HepG2 (cell line): ENCODE data around the gene TMCC1. TPM values are rescaled to one million over a fixed set of nuclear protein-coding genes. Genes with fewer than 3 reads are reported as not detected.

Experiments
- ATAC-seq: fragments of 200-7000 bp; cut with Tn5 transposase; 3 replicates; pipeline ENCODE4 v1.9.1; 2020; ENCODE audit warnings: mild to moderate bottlenecking, moderate library complexity
- BruUV-seq: library from RNA; stranded (reverse); fragments of 400-500 nt; replicated peaks from 2 replicates; lab custom pipeline; 2021; lab: Mats Ljungman, UMichigan
- CTCF ChIA-PET: fragments of 300-600 bp; formaldehyde crosslinking; extraction: SDS; loops from one replicate; lab custom pipeline; 2021; ENCODE audit warnings: low total read pairs, inconsistent platforms, low intra/inter-chr PET ratio; lab: Yijun Ruan, JAX
- POLR2A ChIA-PET: fragments of 350-600 bp; sonication (Branson Sonifier 250); formaldehyde crosslinking; loops from one replicate; lab custom pipeline; 2020; ENCODE audit warnings: antibody characterized with exemption, inconsistent platforms; lab: Yijun Ruan, JAX
- DNase-seq: peaks from one replicate; pipeline ENCODE4 v3.0.0-alpha.2; 2015; ENCODE audit warnings: low spot score
- FAIRE-seq: peaks from 3 replicates; lab custom pipeline; 2011; peaks lifted over from hg19 to GRCh38; lab: Jason Lieb, UNC
- H2AFZ ChIP-seq: one replicate; pipeline ENCODE4 v1.6.1; 2011; ENCODE audit warnings: low read length, inconsistent platforms
- H3K27ac ChIP-seq: fragments of 300-600 bp; 3 replicates; pipeline ENCODE4 v1.8.0; 2011; ENCODE audit warnings: mixed run types, mild to moderate bottlenecking, mixed read lengths, low read length, inconsistent platforms; ENCODE audit not compliant: insufficient read depth; ENCODE audit errors: extremely low read length
- H3K27me3 ChIP-seq, 2 experiments: fragments of 200-600 bp in 1 of 2; 2 replicates in 1 of 2; 3 replicates in 1 of 2; pipeline versions ENCODE4 v1.6.0 to v1.8.0; 2011; ENCODE audit warnings: low read length in 2 of 2, mild to moderate bottlenecking in 2 of 2, moderate library complexity in 2 of 2, inconsistent platforms in 1 of 2; ENCODE audit not compliant: insufficient read depth in 2 of 2, control insufficient read depth in 1 of 2
- H3K36me3 ChIP-seq, 2 experiments: fragments of 200-600 bp in 1 of 2; replicated peaks in 1 of 2; 2 replicates in 1 of 2; 3 replicates in 1 of 2; pipeline versions ENCODE4 v1.5.1 to v1.8.0; 2011; ENCODE audit warnings: low read length in 2 of 2, inconsistent platforms in 1 of 2; ENCODE audit not compliant: insufficient read depth in 2 of 2, control insufficient read depth in 1 of 2
- H3K4me1 ChIP-seq: 2 replicates; pipeline ENCODE4 v1.5.1; 2012; ENCODE audit warnings: low read length, inconsistent platforms; ENCODE audit not compliant: insufficient read depth
- H3K4me2 ChIP-seq: 2 replicates; pipeline ENCODE4 v1.6.0; 2011; ENCODE audit warnings: low read depth, low read length, inconsistent platforms
- H3K4me3 ChIP-seq, 3 experiments: fragments of 200-600 bp in 1 of 3; sonication (generic), shearing (Covaris generic) in 1 of 3; replicated peaks in 1 of 3; 2 replicates each; pipeline ENCODE4 v1.5.1; 2011 to 2016; ENCODE audit warnings: low read length in 3 of 3, inconsistent platforms in 2 of 3, low read depth in 2 of 3, mild to moderate bottlenecking in 2 of 3, control low read depth in 1 of 3, mixed read lengths in 1 of 3; ENCODE audit not compliant: insufficient read depth in 1 of 3
- H3K79me2 ChIP-seq: one replicate; pipeline ENCODE4 v1.6.1; 2011; ENCODE audit warnings: low read length, inconsistent platforms; ENCODE audit not compliant: insufficient read depth
- H3K9ac ChIP-seq: 2 replicates; pipeline ENCODE4 v1.6.0; 2011; ENCODE audit warnings: mild to moderate bottlenecking, low read depth, low read length, inconsistent platforms; ENCODE audit not compliant: insufficient read depth
- H3K9me3 ChIP-seq: 2 replicates; pipeline ENCODE4 v1.5.1; 2012; ENCODE audit warnings: mild to moderate bottlenecking, low read length
- H4K20me1 ChIP-seq: 2 replicates; pipeline ENCODE4 v1.6.0; 2011; ENCODE audit warnings: inconsistent platforms, mild to moderate bottlenecking, low read length, moderate library complexity; ENCODE audit not compliant: insufficient read depth
- CREM ChIP-seq, 2 experiments: sonication (generic) in 1 of 2; formaldehyde crosslinking in 1 of 2; IDR thresholded peaks; 2 replicates each; pipeline versions ENCODE4 v1.4.0 to v1.6.1; 2016 to 2020; ENCODE audit warnings: antibody characterized with exemption in 1 of 2, mild to moderate bottlenecking in 1 of 2, missing genetic modification reagents in 1 of 2
- FOXA1 ChIP-seq, 2 experiments: fragments of 450-650 bp in 1 of 2; sonication (generic) in 1 of 2; formaldehyde crosslinking in 1 of 2; IDR thresholded peaks; 2 replicates each; pipeline versions ENCODE4 v1.4.0 to v1.6.1; 2016 to 2020; ENCODE audit warnings: missing genetic modification reagents in 1 of 2
- HHEX ChIP-seq: IDR thresholded peaks from 2 replicates; pipeline ENCODE4 v1.6.1; 2016; ENCODE audit warnings: control low read depth
- HNF1B ChIP-seq: sonication (generic); formaldehyde crosslinking; IDR thresholded peaks from 2 replicates; pipeline ENCODE4 v1.5.1; 2020; ENCODE audit warnings: mild to moderate bottlenecking, moderate library complexity, missing genetic modification reagents
- KDM1A ChIP-seq: IDR thresholded peaks from 2 replicates; pipeline ENCODE4 v1.6.1; 2016; ENCODE audit warnings: missing compliant biosample characterization
- MED1 ChIP-seq: sonication (generic); formaldehyde crosslinking; IDR thresholded peaks from 2 replicates; pipeline ENCODE4 v1.4.0; 2020; ENCODE audit warnings: missing genetic modification reagents
- SALL1 ChIP-seq: sonication (generic); formaldehyde crosslinking; IDR thresholded peaks from 2 replicates; pipeline ENCODE4 v1.8.0; 2022; ENCODE audit warnings: mild to moderate bottlenecking, missing genetic modification reagents
- TCF7 ChIP-seq: sonication (generic); IDR thresholded peaks from 2 replicates; pipeline ENCODE4 v1.6.1; 2016; ENCODE audit warnings: antibody characterized with exemption, low read depth
- TEAD3 ChIP-seq: optimal IDR thresholded peaks from 2 replicates; pipeline ENCODE3; 2016; ENCODE audit warnings: borderline replicate concordance
- ZNF207 ChIP-seq: fragments of 450-650 bp; IDR thresholded peaks from 2 replicates; pipeline ENCODE4 v1.6.1; 2016; ENCODE audit warnings: antibody characterized with exemption, borderline replicate concordance
- ZNF331 ChIP-seq: sonication (generic); formaldehyde crosslinking; IDR thresholded peaks from 2 replicates; pipeline ENCODE4 v1.4.0; 2020; ENCODE audit warnings: missing genetic modification reagents
- ZNF430 ChIP-seq: sonication (generic); formaldehyde crosslinking; IDR thresholded peaks from 2 replicates; pipeline ENCODE4 v1.9.0; 2021; ENCODE audit warnings: mild to moderate bottlenecking, missing genetic modification reagents
- ZNF441 ChIP-seq: sonication (generic); formaldehyde crosslinking; IDR thresholded peaks from 2 replicates; pipeline ENCODE4 v1.7.0; 2021; ENCODE audit warnings: missing genetic modification reagents, borderline replicate concordance
- ZNF451 ChIP-seq: sonication (generic); formaldehyde crosslinking; IDR thresholded peaks from 2 replicates; pipeline ENCODE4 v1.5.0; 2020; ENCODE audit warnings: mild to moderate bottlenecking, missing genetic modification reagents
- ZNF557 ChIP-seq: sonication (generic); formaldehyde crosslinking; IDR thresholded peaks from 2 replicates; pipeline ENCODE4 v1.4.0; 2020; ENCODE audit warnings: missing genetic modification reagents
- ZNF576 ChIP-seq: sonication (generic); formaldehyde crosslinking; IDR thresholded peaks from 2 replicates; pipeline ENCODE4 v1.4.0; 2020; ENCODE audit warnings: mild to moderate bottlenecking, missing genetic modification reagents
- ZNF616 ChIP-seq: sonication (generic); formaldehyde crosslinking; IDR thresholded peaks from 2 replicates; pipeline ENCODE4 v1.5.0; 2020; ENCODE audit warnings: low read depth, mild to moderate bottlenecking, missing genetic modification reagents
- ZNF792 ChIP-seq: IDR thresholded peaks from 2 replicates; pipeline ENCODE4 v1.6.1; 2016
- WGBS: methylation state at CpG from one replicate; pipeline ENCODE4 v1.1.6; 2017; ENCODE audit warnings: low lambda C conversion rate; 5-methylcytosine and 5-hydroxymethylcytosine counted together
- in situ Hi-C: cut with HindIII; loops from 2 replicates; pipeline ENCODE4 v1.10.0; 2017; ENCODE audit warnings: low pct_unique_long_range_greater_than_20kb; ENCODE audit not compliant: extremely low pct_ligation_motif_present
- intact Hi-C: fragments of 100-400 bp; cut with micrococcal nuclease; formaldehyde crosslinking; loops from one replicate; pipeline ENCODE4 v1.10.0; 2022; ENCODE audit not compliant: unreplicated experiment
- polyA plus RNA-seq, 8 experiments: library from polyadenylated mRNA; depleted of rRNA in 3 of 8; stranded (reverse) in 7 of 8; unstranded in 1 of 8; fragments of >200 nt; fragmentation: Illumina TruSeq in 4 of 8; extraction: Trizol in 4 of 8; gene quantifications; 2 replicates each; pipeline versions ENCODE4 v1.2.1 to v1.2.3, GENCODE V29; 2011 to 2016; ENCODE audit warnings: low read depth in 4 of 8, missing spikeins in 1 of 8, mixed read lengths in 1 of 8; ENCODE audit not compliant: insufficient read depth in 1 of 8
- total RNA-seq, 5 experiments: library from RNA; depleted of rRNA; stranded (reverse); fragments of >200 nt; fragmentation: Illumina TruSeq; extraction: Trizol; gene quantifications; 2 replicates each; pipeline ENCODE4 v1.2.3, GENCODE V29; 2016; ENCODE audit warnings: low read depth in 1 of 5

The TMCC1 gene
- total and polyA plus RNA-seq, 2 of the 13 experiments (the other 11 are each of a cell fraction or from before 2014, with no cell fraction given): 12.1 to 264 TPM

- FAIRE-seq (no peak), ATAC-seq (no peak), DNase-seq (no peak)
- Histone ChIP-seq H3K4me3 (no peak overlapping the region; a peak in 1 of 6 replicates), H4K20me1 (no peaks in the 10 kb centered on the region), H3K27me3 (no peaks in the 10 kb centered on the region), H3K9ac (no peak overlapping the region), H3K9me3 (no peaks in the 10 kb centered on the region), H2AFZ (no peak overlapping the region), H3K36me3 (peaks cover 1 to 15% of the 10 kb centered on the region in 2 experiments; a peak in 3 of 5 replicates), H3K79me2 (peaks cover 85% of the 10 kb centered on the region), H3K4me1 (peaks cover 80% of the 10 kb centered on the region), H3K4me2 (peak overlapping the region; percentile 40; the same call in 1 of the 2 replicates), H3K27ac (peak overlapping the region; percentile 33)
- intact Hi-C loops: no loop called here
- in situ Hi-C loops: no loop called here
- CTCF ChIA-PET: no interaction called here
- WGBS: 82% methylated on average over 6 of the region's 6 CpGs
- TF ChIP-seq ZNF441 (CRISPR knock-in tag) (no peak), ZNF557 (no peak), HHEX (CRISPR knock-in tag) (no peak), ZNF451 (CRISPR knock-in tag) (no peak), ZNF207 (no peak), KDM1A (CRISPR knock-in tag) (no peak), ZNF792 (CRISPR knock-in tag) (no peak), ZNF616 (no peak), ZNF576 (no peak)
- POLR2A ChIA-PET: interaction anchor here (1.6 kb wide), 1 partner anchor 68 kb away, joined by 3 read pairs; no protein-coding TSS in a partner anchor
- no TSS peak for BruUV-seq
Observed at GRCh38 chr3:129663930-129664646, 229.4 kb downstream of the TMCC1 start.

GRCh38 chr3:129663045-129663446, 230.5 kb downstream of the TMCC1 start:
- in situ Hi-C loops: no loop called here
- intact Hi-C loops: no loop called here
- Histone ChIP-seq H3K79me2 (peaks cover 88% of the 10 kb centered on the region), H3K4me3 (no peak overlapping the region; a peak in 1 of 6 replicates), H3K9ac (no peak overlapping the region), H3K4me2 (peak overlapping the region; percentile 40), H2AFZ (no peak overlapping the region), H4K20me1 (no peaks in the 10 kb centered on the region), H3K27me3 (no peaks in the 10 kb centered on the region), H3K36me3 (peaks cover 1 to 12% of the 10 kb centered on the region in 2 experiments; a peak in 3 of 5 replicates), H3K9me3 (no peaks in the 10 kb centered on the region), H3K4me1 (peaks cover 91% of the 10 kb centered on the region), H3K27ac (peak overlapping the region; percentile 33)
- ChIA-PET POLR2A (interaction anchor here (1.6 kb wide), 1 partner anchor 67 kb away, joined by 3 read pairs; no protein-coding TSS in a partner anchor), CTCF (no interaction called here)
- 29% methylated on average over 1 of the region's 1 CpG for WGBS
- ATAC-seq: peak; percentile 84
- BruUV-seq: no TSS peak
- FAIRE-seq: no peak
- peak; percentile 83 for DNase-seq
- peak; percentile 58; the same call in 1 of the 2 replicates for TF ChIP-seq TCF7
- 0 out of 2 replicates have a peak, but pooled peaks have one; percentile 34 for TF ChIP-seq HNF1B (CRISPR knock-in tag)
- 0 out of 2 replicates have a peak, but pooled peaks have one; percentile 35 for TF ChIP-seq CREM (IDR thresholded peaks at IDR 0.05)
- TF ChIP-seq CREM (CRISPR knock-in tag; IDR thresholded peaks at IDR 0.05): no peak
- no peak for TF ChIP-seq ZNF331
- TF ChIP-seq MED1 (CRISPR knock-in tag): peak; percentile 67
- no peak for TF ChIP-seq FOXA1 (IDR thresholded peaks at IDR 0.05)
- TF ChIP-seq FOXA1 (CRISPR knock-in tag; IDR thresholded peaks at IDR 0.05): 0 out of 2 replicates have a peak, but pooled peaks have one; percentile 20
- TF ChIP-seq SALL1 (CRISPR knock-in tag): peak; percentile 42; the same call in 1 of the 2 replicates
- TF ChIP-seq TEAD3 (CRISPR knock-in tag): peak; percentile 61
- TF ChIP-seq ZNF430 (CRISPR knock-in tag): no peak
